Prostate gland (tissue), 2 donors: ENCODE results near the gene DMAP1. TPM values are rescaled to one million over a fixed set of nuclear protein-coding genes. Genes with fewer than 3 reads are reported as not detected.

ENCODE experiments used
- DNase-seq: peaks from one replicate; pipeline ENCODE4 v3.0.0-alpha.2; 2019; ENCODE audit warnings: low spot score
- H3K27ac ChIP-seq, 2 donors: fragments of 200-600 bp; sonication (generic); 2 replicates each; pipeline ENCODE4 v1.5.1; 2017 to 2019
- H3K27me3 ChIP-seq: fragments of 200-600 bp; sonication (generic); replicated peaks from 2 replicates; pipeline ENCODE4 v1.5.1; 2019; ENCODE audit not compliant: insufficient read depth
- H3K36me3 ChIP-seq, 2 donors: fragments of 200-600 bp; sonication (generic); 1 replicate in 1 of 2; 2 replicates in 1 of 2; pipeline versions ENCODE4 v1.5.1 to v1.8.1; 2017 to 2019
- H3K4me1 ChIP-seq: fragments of 200-600 bp; sonication (generic); replicated peaks from 2 replicates; pipeline ENCODE4 v1.5.1; 2019
- H3K4me3 ChIP-seq, 2 donors: fragments of 200-600 bp; sonication (generic); 2 replicates each; pipeline ENCODE4 v1.5.1; 2017 to 2019
- H3K9me3 ChIP-seq: fragments of 200-600 bp; sonication (generic); 2 replicates; pipeline ENCODE4 v1.5.1; 2017
- POLR2A ChIP-seq: fragments of 450-650 bp; IDR thresholded peaks from one replicate; pipeline ENCODE4 v1.6.1; 2016; ENCODE audit warnings: antibody characterized with exemption, mild to moderate bottlenecking
- POLR2AphosphoS5 ChIP-seq: sonication (generic); formaldehyde crosslinking; IDR thresholded peaks from one replicate; pipeline ENCODE4 v1.6.1; 2017; ENCODE audit warnings: antibody characterized with exemption
- WGBS: methylation state at CpG from one replicate; pipeline ENCODE4 v1.1.5; 2018; 5-methylcytosine and 5-hydroxymethylcytosine counted together
- intact Hi-C: fragments of 100-400 bp; cut with DNase I; formaldehyde crosslinking; loops from one replicate; pipeline ENCODE4 v1.14.2; 2022
- total RNA-seq, 2 donors: library from RNA; depleted of rRNA; stranded (reverse); fragments of >200 nt; gene quantifications; one replicate each; pipeline ENCODE4 v1.1.0, GENCODE V29; 2016
- TF ChIP-seq, protein P1 (sequence below), 4 experiments: fragments of 200-600 bp in 2 of 4; fragments of 450-650 bp in 2 of 4; sonication (generic) in 2 of 4; IDR thresholded peaks; 1 replicate in 3 of 4; 2 replicates in 1 of 4; pipeline ENCODE4 v1.5.1; 2016 to 2019; ENCODE audit warnings: antibody characterized with exemption in 4 of 4, mild to moderate bottlenecking in 2 of 4, moderate library complexity in 2 of 4

Gene DMAP1
- total RNA-seq, 2 donors from 2014 or later, result 50.6 to 84.0 TPM

DNA sequence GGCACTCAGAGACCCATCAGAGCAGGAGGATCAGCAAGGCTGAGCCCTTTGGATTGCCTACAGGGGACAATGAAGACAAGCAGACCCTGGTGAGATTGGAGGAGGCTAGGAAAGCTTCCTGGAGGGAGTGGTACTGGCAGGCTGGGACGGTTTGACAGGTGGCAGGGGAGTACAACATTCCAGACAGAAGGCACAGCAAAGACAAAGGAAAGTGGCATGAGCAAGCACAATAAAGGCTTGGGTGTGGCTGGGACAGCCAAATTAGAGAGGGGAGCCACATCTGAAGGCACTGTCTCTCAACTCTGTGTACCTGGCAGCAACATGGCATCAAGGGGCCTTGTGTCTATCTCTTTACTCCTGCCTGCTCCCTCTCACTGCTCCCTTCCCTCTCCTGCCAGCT, 38.2 kb downstream of the DMAP1 start:
- intact Hi-C loops, result no loop called here
- Histone ChIP-seq H3K27me3 (no peaks in the 10 kb centered on the region), H3K36me3 (no peaks in the 10 kb centered on the region), H3K4me1 (no peaks in the 10 kb centered on the region), H3K4me3 (no peak overlapping the region), H3K9me3 (no peaks in the 10 kb centered on the region), H3K27ac (no peak overlapping the region)
- WGBS, result 72% methylated on average over 1 of the region's 1 CpG
- no peak for DNase-seq
- no peak for TF ChIP-seq POLR2AphosphoS5
- no peak for TF ChIP-seq POLR2A
- TF ChIP-seq, protein P1, sequence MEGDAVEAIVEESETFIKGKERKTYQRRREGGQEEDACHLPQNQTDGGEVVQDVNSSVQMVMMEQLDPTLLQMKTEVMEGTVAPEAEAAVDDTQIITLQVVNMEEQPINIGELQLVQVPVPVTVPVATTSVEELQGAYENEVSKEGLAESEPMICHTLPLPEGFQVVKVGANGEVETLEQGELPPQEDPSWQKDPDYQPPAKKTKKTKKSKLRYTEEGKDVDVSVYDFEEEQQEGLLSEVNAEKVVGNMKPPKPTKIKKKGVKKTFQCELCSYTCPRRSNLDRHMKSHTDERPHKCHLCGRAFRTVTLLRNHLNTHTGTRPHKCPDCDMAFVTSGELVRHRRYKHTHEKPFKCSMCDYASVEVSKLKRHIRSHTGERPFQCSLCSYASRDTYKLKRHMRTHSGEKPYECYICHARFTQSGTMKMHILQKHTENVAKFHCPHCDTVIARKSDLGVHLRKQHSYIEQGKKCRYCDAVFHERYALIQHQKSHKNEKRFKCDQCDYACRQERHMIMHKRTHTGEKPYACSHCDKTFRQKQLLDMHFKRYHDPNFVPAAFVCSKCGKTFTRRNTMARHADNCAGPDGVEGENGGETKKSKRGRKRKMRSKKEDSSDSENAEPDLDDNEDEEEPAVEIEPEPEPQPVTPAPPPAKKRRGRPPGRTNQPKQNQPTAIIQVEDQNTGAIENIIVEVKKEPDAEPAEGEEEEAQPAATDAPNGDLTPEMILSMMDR (IDR thresholded peaks at IDR 0.05), result no peak

DNA sequence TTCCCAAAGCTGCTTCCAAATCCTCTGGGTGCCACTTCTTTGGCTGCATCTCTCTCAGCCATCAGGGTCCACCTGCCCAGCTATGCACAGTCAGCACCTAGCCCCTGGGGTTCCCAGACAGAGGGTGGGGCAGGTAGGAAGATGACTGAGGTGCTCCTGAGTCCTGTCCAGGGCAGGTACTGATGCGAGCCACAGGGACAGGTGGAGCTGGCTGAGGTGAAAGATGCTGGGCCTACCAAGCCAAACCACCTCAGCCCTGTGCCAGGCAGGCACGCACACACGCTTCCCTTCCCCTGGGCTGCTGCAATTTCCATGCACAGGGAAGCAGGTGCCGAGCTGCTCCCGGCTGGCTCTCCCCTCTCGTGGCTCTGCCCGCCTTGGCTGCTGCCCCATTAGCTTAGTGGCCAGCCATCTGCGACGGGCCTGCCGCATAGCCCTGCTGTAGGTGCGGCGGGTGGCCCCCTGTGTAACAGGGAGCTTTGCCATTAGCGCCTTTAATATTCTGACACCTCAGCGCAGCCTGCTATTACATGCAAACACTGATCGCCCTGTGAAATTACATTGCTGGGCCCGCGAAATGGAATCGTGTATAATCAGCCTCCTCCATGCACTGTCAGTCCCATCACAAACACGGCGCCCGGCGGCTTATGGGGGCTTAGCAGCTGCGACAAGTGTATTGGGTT, 38.9 kb downstream of the DMAP1 start:
- no peaks in the 10 kb centered on the region for H3K36me3 ChIP-seq
- H3K4me3 ChIP-seq, result no peak overlapping the region
- no peaks in the 10 kb centered on the region for H3K9me3 ChIP-seq
- WGBS, result 90% methylated on average over 13 of the region's 23 CpGs
- TF ChIP-seq, protein P1 (IDR thresholded peaks at IDR 0.05), result no peak
- TF ChIP-seq POLR2A (no peak), POLR2AphosphoS5 (no peak)
- no peak for DNase-seq
- H3K27ac ChIP-seq, result no peak overlapping the region
- no peaks in the 10 kb centered on the region for H3K27me3 ChIP-seq
- no peaks in the 10 kb centered on the region for H3K4me1 ChIP-seq
- intact Hi-C loops, result no loop called here

DNA sequence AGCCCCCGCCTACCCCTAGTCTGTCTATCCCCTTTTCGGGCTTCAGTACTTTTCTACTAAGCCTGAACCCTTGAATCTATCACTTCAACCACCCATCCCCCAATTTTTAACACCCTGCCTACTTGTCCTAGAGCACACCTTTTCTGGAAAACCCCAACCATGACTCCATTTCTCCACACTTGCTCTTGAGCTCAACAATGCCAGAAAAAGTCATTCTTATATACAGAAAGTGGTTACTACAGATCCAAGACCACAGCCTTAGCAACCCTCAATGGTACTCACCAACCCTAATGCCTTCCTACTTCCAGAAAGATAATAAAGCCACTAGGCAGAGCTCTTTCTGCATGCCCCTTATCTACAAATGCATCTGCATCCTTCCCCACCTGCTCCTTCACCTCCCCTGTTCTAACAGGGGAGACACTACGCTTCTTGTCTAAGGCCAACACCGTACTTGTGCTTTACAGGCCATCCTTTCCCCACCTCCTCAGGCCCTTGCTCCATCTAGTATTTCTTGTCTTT, 41.2 kb downstream of the DMAP1 start:
- Histone ChIP-seq H3K36me3 (no peaks in the 10 kb centered on the region), H3K4me3 (no peak overlapping the region), H3K27me3 (no peaks in the 10 kb centered on the region), H3K9me3 (no peaks in the 10 kb centered on the region), H3K4me1 (no peaks in the 10 kb centered on the region), H3K27ac (no peak overlapping the region)
- no peak for TF ChIP-seq POLR2A
- TF ChIP-seq POLR2AphosphoS5, result no peak
- TF ChIP-seq, protein P1 (IDR thresholded peaks at IDR 0.05), result no peak
- intact Hi-C loops, result no loop called here
- no peak for DNase-seq
- 94% methylated on average over 4 of the region's 4 CpGs for WGBS

DNA sequence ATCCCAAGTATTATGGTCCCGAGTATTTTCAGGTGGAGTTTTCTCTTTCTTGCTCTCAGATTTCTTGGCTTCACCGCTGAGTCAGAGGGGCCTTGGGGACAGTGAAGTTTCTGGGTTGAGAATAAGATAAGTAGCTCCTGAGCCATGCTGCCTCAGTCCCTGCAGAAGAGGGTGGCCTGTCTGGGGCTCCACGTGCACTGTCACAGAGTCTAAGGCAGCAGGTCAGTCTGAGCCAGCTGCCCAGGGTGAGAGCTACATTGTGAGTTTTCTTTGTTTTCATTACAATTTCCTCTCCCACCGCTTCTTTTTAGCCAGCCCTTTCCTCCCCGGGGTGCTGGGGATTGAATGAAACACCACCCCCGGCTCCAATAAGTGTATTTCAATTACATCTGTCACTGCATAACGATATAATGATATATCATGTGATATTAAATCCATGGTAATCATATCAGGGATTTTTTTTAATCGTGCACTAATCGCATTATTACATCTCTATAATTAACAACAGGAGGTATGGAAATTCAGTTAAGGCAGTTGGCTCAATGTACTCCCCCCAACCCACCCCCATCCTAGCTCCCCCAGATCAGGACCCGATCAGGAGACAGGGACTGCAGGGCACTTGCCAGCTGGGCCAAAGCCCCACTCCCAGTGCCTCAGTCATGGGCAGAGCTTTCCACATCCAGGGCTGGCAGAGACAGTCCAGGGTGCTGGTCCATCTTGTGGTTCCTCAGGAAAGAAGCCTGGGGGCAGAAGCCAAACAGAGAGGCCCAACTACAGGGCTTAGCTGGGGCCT, 43.7 kb downstream of the DMAP1 start:
- intact Hi-C loops, result no loop called here
- no peak overlapping the region for H3K4me3 ChIP-seq
- H3K27me3 ChIP-seq, result no peaks in the 10 kb centered on the region
- WGBS, result 88% methylated on average over 10 of the region's 10 CpGs
- H3K9me3 ChIP-seq, result no peaks in the 10 kb centered on the region
- no peak for DNase-seq
- no peak overlapping the region for H3K27ac ChIP-seq
- H3K4me1 ChIP-seq, result no peaks in the 10 kb centered on the region
- no peak for TF ChIP-seq POLR2A
- TF ChIP-seq, protein P1 (IDR thresholded peaks at IDR 0.05), result no peak
- TF ChIP-seq POLR2AphosphoS5, result no peak
- no peaks in the 10 kb centered on the region for H3K36me3 ChIP-seq
